NCI-H1417 (cell line): ENCODE data around the gene RTL10.
"Not testable (repeated sequence)": the region's sequence is repeated elsewhere in the genome, so short reads cannot be mapped to it uniquely, and the experiment has no call there.

Experiments
- DNase-seq, 3 experiments: peaks; one replicate each; lab custom pipeline; 2025; lab: John Stamatoyannopoulos, UW

The RTL10 gene

DNA sequence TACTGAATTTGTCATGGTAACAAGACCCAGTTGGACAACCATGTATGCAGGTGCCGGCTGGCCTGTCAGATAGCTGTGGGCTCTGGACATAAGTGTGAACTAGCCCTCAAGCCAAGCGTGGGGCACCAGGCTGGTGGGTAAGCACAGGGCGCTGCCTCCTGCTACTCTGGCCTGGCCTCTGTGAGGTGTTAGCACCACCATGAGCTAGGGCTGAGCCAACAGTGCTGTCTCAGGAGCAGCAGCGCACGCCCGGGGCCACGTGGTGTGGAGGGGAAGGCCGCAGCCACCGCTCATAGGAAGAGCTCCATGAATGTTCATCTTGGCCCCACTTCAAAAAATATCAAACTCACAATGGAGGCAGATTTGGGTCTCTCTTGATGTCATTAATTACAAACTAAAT is 35.3 kb upstream of the RTL10 start:
- no peak for DNase-seq

DNA sequence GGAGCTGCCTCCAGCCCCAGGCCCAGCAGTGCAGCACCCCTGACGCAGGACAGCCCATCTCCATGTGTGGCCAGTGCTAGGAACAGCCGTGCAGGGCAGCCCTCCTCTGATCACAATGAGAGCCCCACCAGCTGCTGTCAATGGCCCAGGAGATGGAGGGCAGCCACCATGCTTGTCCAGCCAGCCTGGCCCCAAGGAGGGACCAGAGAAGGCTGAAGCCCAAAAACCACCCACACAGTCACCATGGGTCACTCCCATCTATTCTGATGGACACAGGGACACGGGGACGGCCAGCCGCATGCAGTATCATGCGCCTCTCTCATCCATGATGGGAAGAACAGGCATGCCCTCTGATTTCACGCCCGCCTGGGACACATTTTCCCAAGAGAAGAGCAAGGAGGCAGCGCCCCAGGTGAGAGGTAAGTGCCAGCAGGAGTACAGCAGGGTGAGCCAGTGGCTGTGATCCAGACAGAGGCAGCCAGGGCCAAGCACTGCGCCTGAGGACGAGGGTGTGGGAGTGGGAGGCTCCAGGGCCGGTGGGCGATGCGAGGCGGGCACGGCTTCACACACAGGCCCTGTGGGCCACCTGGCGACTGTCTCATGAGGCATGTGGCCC is 33.6 kb upstream of the RTL10 start:
- DNase-seq: no peak

DNA sequence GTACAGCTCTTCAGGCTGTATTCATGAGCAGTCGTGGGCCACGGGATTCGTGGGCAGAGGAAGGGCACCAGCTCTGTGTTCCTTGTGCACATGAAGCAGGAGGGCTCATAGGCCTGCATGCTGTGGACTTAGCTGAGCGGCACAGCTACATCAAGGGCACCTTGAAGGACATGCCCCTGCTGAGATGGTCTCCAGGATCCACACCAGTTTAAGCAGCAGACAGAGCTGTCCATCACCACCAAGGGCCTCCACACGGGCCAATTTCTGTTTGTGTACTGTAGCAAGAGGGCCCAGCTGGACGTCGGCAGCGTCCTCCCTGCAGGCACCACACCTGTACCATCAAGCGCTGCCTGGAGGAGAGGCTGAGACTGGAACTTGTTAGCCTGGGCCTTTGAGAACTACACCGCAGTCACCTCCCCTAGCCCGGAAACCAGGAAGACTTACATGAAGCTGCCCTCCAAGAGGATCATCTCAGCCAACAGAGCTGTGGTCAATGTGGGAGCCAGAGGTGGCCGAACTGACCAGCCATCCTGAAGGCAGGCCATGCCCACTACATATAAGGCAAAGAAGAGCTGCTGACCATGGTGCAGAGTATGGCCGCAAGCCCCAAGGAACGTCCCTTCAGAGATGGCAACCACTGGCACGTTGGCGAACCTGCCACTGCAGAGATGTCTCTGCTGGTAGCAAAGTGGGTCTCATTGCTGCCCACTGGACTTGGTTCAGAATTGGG is 32.7 kb upstream of the RTL10 start:
- DNase-seq: peak in 1 of 3 experiments; percentile 27

DNA sequence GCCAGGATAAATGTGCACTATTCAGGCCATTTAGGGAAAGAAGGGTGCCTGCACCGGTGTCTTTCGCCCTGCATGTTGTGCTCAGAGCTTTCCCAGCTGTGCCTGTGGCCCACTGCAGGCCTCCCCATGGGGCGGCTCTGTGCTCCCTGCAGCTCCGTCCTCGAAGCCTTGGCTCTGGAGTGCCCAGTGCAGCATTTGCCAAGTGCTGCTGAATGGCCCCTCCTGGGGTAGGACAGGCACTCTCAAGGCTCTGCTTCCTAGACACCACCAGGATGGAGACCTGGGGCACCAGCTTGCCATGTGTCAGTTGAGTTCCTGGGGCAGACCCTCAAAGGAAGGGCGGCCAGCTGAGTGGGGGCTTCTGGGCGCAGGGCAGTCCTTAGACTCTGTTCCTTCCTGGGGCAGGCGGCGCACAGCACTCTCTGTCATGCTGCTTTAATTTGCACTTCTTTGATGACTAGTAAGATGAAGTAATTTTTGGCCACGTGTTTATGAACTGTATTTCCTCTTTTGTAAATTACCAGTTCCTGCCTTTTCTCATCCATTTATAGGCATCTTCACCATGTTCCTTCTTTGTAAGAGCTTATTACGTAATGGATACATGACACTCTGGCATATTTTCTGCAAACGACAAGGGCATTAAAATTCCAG is 32.1 kb upstream of the RTL10 start:
- DNase-seq: no peak

DNA sequence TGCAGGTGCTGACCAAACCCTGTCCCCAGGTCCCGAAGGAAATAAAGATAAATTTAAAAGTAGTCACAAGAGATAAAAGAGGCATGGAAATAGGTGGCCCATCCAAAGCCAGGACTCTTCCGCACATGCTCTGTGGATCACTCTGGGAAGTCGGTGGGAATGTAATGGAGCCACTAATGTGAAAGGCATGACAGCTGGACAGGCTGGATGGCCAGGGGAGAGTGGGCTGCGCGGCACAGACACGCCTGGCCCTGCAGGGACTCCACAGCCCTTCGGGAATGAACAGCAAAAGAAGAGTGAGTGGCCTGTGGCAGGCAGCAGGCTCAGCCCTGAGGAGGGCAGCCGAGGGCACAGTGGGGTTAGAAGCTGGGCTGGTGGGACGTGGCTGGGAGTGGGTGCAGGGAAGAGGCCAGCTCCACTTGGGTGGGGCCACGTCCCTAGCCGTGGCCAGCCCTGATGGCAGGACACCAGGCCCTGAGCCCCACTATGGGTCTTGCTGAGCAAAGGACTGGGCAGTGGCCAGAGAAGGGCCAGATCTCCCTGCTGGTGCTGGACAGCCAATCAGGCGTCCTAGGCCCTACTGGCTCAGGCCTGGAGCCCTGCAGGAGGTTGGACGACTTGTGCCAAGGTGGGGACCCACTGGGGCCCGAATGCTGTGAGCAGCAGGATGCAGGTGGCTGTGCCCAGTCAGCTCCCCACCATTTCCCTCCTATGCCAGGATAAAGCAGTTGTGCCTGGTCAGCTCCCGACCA is 31.3 kb upstream of the RTL10 start:
- no peak for DNase-seq

DNA sequence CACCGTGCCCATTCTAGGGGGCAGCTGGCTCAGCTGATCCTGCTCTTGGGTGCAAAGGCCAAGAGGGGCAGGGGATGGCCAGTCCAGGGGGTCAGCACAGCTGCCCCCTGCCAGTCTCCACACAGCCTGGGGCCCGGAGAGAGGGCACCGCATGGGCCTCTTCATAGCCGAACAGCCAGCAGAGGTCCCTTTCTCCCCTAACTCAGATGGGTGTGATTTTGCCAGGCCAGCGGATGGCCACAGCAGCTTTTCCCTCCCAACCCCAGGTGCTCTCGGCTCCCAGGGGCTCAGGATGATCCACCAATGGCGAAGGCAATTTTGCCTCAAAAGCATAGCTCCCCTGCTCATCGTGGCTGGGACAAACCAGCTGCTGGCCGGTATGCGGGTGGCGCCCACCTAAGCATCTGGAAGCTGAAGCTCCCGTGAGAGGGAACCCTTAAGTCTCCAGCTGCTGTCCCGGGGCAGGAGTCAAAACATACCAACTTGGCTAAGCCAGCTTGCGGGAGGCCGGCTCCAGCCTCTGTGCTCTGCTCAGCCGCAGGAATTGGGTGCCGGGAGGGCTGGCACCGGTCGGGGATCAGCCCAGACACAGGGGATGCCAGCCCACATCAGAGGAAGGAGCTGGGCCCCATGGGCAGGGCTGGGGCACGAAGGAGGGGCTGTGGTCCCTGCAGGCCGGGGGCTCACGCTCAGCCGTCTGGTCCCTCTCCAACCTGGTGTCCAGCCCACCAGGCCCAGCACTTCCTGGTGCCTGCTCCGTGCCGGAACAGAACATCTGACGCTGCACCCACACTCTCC is 30.5 kb upstream of the RTL10 start:
- DNase-seq: no peak

DNA sequence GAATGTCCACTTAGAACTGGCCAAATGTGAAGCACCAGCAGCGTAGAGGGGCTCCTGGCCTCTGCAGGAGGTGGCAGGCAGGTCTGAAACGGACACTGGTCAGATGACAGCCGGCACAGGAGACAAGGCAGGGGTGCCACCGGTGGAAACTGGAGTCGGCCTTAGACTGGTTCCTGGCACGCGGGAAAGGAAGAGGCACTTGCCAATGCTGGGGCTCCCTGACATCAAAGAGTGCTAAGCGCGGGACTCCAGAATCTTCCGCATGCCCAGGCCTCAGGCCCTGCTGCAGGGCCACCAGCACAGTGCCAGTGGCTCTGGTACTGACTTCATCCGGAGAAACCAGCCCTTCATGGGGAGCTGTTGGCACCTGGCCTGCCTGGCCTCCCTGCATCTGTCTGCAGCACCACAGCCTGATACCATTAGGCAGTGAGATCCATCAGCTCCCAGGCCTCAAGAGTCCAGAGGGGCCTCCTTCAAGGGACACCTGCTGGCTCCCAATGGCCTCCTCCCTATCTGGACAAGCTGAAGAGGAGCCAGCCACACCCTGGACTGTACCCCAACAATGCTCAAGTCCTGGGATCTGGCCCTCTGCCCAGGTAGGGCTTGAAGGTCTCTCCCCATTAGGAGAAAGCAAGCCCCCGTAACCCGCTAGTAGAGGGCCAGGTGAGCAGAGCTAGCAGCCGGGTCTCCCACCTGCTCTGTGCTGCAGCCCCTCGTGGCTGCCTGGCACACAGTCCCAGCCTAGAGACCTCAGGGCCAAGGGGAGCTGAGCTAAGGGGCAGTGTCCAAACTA is 29.7 kb upstream of the RTL10 start:
- DNase-seq: no peak

DNA sequence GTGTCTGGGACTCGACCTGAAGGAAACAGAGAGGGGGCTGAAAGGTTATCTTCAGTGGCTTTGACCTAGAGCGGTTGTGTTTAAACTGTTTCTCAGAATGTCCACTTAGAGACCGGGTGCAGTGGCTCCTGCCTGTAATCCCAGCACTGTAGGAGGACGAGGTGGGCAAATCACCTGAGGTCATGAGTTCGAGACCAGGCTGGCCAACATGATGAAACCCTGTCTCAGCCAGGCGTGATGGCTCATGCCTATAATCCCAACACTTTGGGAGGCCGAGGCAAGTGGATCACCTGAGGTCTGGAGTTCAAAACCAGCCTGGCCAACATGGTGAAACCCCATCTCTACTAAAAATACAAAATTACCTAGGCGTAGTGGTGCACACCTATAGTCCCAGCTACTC is 28.8 kb upstream of the RTL10 start:
- not testable (repeated sequence) for DNase-seq

DNA sequence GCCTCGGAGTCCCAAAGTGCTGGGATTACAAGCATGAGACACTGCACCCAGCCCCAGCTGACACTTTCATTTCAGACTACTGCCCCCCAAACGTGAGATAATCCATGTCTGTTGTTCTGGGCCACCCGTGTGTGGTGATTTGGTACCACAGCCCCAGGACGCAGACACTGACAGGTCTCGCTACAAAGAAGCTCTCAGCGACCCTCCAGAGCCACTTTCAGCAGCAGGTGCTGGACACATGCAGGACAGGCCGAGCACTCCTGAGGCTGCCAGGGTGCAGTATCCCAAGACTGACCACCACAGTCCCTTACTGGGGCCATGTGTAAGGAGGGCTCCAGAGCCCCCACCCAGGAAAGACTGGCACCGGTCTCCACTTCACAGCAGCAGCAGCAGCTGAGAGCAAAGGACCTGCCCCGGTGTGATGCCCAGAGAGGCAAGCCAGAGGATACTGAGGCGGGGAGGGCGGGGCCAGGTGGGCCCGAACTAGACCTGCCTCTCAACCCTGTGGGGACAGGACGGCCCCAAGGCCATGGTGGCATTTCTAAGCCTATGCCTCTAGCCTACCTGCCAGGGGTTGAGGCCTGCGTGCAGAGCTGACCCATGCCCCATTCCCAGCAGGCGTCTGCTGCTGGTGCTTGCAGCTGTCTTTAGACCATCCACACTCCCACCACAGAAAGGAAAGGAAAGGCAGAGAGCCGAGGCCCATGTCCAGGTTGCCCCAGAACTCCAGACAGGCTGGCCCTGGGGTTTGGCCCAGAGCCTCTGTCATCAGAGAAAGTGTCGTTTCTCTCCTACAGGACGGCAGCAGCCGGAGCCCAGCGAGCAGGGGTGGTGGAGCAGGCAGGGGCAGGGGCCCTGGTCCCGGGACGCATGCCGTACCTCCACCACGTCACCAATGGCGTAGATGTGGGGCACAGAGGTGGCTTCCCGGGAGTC is 28.0 kb upstream of the RTL10 start:
- no peak for DNase-seq

DNA sequence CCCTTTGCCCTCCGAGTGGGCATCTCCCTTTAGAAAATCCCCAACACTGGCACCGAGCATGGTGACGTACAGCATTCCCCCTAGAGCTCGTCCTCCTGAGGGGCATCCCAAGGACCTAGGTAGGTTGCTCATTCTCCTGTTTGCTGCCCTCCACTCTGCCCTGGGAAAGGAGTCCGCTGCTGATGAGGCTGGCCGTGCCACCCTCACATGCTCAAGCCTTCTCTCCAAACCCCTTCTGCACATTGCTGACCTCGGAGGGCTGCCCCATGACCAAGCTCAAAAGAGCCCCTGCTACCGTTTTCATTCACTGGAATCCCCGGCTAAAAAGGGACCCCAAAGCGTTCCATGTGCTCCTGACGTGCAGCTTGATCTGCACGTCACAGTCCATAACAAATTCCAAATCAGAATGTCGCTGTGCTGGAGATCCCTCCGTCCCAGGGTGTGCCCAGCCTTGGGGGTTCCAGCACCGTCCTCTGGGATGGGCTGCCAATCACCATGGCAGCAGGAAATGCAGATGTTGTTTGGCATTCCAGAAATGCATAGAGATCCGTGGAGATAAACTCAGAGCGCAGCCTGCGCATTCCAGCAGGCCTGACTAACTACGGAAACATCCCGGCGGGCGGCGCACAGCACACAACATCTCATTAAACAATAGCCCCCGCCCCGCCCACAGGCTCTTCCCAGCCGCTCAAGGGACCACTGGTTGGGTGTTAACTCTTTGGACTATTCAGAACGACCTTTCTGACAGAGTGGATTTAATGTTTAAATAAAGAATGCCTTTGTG is 26.3 kb upstream of the RTL10 start:
- no peak for DNase-seq

DNA sequence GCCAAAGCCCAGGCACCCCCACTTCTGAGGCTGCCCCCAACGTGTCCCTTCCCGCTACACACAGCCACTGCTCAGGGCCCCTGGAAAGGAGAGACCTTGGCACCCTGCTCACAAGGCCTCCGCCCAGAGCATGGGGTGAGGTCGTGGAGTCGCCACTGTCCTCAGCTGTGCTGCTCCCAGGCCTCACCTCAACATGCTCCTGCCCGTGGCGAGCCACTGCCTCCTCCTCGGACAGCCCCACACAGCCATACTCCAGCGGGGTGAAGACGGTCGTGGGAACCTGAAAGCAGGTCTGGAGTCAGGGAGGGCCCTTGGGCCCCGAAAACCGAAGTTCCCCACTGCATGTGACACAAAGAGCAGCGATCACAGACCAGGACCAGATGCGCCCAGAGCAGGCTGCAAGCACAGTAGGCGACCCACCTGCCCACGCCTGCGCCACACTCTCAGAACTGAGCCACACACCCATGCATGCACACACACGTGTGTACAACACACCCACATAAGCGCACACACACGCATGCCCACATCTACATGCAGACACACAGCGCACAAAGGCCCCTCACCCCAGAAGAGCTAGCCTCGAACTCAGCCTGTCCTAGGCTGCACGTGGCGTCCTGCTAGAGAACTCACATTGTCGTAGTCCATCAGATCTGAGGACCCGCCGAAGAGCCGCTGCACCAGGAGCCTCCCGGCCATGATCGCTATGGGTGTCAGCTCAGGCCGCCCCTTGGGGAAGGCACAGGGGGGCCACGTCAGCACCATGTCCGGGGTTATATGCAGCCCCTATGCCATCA is 25.5 kb upstream of the RTL10 start:
- no peak for DNase-seq

DNA sequence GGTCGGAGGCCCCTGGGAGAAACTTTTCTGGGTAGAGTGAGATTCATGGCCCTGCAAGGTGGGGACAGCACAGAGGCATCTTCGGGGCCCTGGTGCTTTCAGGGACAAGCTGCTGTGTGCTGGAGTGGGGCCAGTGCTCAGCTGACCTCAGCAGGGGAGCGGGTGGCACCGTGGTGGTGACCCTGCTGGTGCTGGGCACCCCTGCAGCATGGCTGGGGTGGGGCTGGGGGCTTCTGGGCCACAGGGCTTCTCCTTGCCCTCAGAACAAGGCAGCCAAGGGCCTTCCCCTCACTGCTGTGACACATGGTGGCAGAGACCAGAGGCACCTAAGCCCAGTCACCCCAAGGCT is 24.9 kb upstream of the RTL10 start:
- DNase-seq: no peak

DNA sequence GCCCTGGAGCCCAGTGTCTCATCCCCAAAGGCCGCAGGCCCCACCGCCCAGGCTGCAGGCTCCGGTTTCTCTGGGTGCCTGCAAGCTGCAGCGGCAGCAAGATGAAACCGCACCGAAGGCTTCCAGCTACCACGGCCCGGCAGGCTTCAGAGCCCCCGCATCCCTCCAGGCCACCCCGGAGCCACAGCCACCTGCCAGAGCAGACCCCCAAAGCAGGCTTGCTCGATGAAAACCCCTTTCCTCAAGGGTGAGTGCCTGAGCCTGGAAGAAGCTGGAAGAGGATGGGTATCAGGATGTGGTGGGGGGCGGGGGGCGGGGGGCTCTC is 24.5 kb upstream of the RTL10 start:
- no peak for DNase-seq

DNA sequence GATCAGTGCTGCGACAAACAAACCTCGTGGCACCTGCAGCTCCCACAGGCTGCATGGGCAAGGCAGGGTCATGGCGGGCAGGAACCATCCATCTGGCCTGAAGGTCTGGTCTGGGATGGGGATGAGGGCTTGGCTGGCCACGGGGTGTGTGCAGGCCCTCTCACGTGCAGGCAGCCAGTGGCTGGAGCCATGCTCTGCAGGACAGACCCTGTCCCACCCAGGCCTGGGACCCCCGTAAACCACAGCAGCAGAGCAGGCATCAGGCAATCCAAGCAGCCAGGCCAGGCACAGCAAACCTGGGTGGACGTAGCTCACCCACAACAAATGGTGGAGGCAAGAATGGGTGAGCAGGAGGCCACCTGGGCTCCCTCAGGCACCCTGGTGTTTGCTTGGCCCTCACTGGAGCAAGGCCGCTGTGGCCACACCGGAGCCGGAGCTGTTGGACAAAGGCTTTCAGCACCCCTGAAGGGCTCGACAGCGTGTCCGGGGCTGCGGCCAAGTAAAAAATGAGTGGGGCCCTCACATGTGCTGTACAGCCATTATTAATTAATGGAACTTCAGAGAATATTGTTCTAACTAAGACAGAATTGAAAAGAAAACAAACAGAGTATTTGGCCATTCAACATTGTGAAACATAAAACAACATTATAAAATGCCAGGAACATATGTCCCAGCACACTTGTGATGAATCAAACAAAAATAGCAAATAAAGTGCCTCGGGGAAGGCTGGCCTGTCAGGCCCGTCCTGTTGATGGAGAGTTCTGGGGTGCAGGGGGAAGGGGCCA is 24.0 kb upstream of the RTL10 start:
- no peak for DNase-seq

DNA sequence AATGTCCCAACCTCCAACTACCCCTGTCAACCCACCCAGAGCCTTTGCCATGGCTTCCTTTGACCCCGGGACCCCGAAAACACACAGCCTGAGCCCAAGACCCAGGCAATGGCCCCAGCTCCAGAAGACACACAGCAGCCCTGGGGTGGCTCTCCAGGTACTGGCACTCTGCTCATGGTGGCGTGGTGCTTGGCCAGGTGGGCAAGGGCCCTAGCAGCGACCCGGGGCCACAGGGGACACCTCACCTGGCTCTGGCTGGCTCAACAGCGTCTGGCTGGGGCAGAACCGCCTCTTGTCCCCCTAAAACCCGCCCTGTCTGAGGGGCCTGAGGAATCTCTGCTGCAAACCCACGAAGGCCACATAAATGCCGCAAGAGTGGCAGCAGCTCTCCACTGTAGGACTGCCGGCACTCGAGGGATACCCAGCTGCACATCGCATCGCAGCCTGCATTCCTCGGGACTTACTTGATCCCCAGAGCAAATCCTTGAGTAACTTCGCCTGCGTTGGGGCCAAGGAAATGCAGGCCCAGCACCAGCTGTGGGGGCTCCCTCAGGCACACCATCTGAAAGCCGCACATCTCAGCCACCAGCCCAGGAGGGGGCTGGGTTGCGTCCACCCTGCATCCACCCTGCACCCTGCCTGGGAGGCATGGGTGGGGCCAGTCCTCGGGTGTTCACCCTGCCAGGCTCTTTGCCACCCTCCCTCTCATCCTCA is 23.1 kb upstream of the RTL10 start:
- no peak for DNase-seq

DNA sequence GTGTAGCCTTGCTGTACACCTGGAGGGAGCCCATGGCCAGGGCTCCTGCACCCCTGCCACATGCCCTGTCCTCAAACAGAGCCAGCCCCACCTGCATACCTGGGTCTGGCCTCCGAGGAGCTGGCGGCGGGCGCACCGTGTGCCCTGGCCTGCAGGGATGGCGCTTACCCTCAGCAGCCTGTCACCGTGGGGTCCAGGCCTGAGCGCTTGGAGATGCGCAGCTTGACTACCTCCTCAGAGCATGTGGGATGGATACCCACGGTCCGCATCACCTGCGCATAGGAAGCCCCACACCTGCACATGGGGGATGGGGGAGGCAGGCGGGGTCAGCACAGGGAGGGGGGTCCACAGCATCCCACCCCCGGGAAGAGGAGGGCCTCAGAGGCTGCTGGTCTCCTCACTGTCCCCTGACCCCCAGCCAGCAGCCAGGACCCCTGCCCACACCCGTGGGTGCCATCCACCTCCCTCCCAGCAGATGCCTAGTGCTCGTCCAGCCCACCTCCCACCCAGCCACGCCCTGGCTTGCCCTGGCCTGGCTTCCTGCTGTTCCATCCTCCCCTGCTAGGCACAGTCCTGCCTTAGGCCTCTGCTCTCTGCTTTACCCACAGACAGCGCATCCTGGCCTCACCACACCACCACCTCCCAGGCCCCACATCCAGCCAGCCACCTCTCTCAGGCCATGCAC is 22.4 kb upstream of the RTL10 start:
- no peak for DNase-seq
